Vagina (tissue), 2 donors: ENCODE measurements around the gene WWOX. TPM values are rescaled to one million over a fixed set of nuclear protein-coding genes. Genes with fewer than 3 reads are reported as not detected.

Experiments
- DNase-seq, 2 donors: peaks; one replicate each; pipeline ENCODE4 v3.0.0-alpha.2; 2017; ENCODE audit errors: extremely low spot score in 2 of 2
- H3K27ac ChIP-seq: fragments of 200-600 bp; sonication (generic); one replicate; pipeline ENCODE4 v1.5.1; 2019
- H3K27me3 ChIP-seq: fragments of 200-600 bp; sonication (generic); one replicate; pipeline ENCODE4 v1.5.1; 2019
- H3K36me3 ChIP-seq, 2 donors: fragments of 200-600 bp; sonication (generic); one replicate each; pipeline ENCODE4 v1.5.1; 2017 to 2019
- H3K4me1 ChIP-seq: fragments of 200-600 bp; sonication (generic); one replicate; pipeline ENCODE4 v1.5.1; 2019
- H3K4me3 ChIP-seq, 2 donors: fragments of 200-600 bp; sonication (generic); 1 replicate in 1 of 2; 2 replicates in 1 of 2; pipeline ENCODE4 v1.5.1; 2016 to 2019
- H3K9me3 ChIP-seq: fragments of 200-600 bp; sonication (generic); one replicate; pipeline ENCODE4 v1.5.1; 2019
- POLR2A ChIP-seq, 2 donors: fragments of 450-650 bp; IDR thresholded peaks; one replicate each; pipeline ENCODE4 v1.6.1; 2017; ENCODE audit warnings: antibody characterized with exemption in 2 of 2, mild to moderate bottlenecking in 2 of 2, moderate library complexity in 2 of 2
- POLR2AphosphoS5 ChIP-seq, 2 donors: sonication (generic); formaldehyde crosslinking; IDR thresholded peaks; one replicate each; pipeline ENCODE4 v1.9.0; 2017; ENCODE audit warnings: antibody characterized with exemption in 2 of 2, mild to moderate bottlenecking in 2 of 2, low read depth in 1 of 2; ENCODE audit not compliant: insufficient read depth in 1 of 2
- intact Hi-C: fragments of 100-400 bp; cut with DNase I; formaldehyde crosslinking; loops from one replicate; pipeline ENCODE4 v1.15.1; 2023
- total RNA-seq: library from RNA; depleted of rRNA; stranded (reverse); fragments of >200 nt; gene quantifications from one replicate; pipeline ENCODE4 v1.2.3, GENCODE V29; 2016
- TF ChIP-seq, protein P1 (sequence below), 3 experiments: fragments of 450-650 bp in 2 of 3; fragments of 200-600 bp in 1 of 3; sonication (generic) in 1 of 3; IDR thresholded peaks; one replicate each; pipeline ENCODE4 v1.5.1; 2017 to 2019; ENCODE audit warnings: antibody characterized with exemption in 3 of 3, mild to moderate bottlenecking in 2 of 3, moderate library complexity in 2 of 3

Gene WWOX
- total RNA-seq, 1 donor from 2014 or later: 33.1 TPM

- Histone ChIP-seq H3K9me3 (no peaks in the 10 kb centered on the region), H3K27ac (no peak overlapping the region), H3K4me1 (no peaks in the 10 kb centered on the region), H3K4me3 (no peak overlapping the region), H3K27me3 (no peaks in the 10 kb centered on the region), H3K36me3 (no peaks in the 10 kb centered on the region)
- DNase-seq: no peak
- intact Hi-C loops: no loop called here
- TF ChIP-seq, protein P1, sequence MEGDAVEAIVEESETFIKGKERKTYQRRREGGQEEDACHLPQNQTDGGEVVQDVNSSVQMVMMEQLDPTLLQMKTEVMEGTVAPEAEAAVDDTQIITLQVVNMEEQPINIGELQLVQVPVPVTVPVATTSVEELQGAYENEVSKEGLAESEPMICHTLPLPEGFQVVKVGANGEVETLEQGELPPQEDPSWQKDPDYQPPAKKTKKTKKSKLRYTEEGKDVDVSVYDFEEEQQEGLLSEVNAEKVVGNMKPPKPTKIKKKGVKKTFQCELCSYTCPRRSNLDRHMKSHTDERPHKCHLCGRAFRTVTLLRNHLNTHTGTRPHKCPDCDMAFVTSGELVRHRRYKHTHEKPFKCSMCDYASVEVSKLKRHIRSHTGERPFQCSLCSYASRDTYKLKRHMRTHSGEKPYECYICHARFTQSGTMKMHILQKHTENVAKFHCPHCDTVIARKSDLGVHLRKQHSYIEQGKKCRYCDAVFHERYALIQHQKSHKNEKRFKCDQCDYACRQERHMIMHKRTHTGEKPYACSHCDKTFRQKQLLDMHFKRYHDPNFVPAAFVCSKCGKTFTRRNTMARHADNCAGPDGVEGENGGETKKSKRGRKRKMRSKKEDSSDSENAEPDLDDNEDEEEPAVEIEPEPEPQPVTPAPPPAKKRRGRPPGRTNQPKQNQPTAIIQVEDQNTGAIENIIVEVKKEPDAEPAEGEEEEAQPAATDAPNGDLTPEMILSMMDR (IDR thresholded peaks at IDR 0.05): no peak
- TF ChIP-seq POLR2A (IDR thresholded peaks at IDR 0.05): no peak
- no peak for TF ChIP-seq POLR2AphosphoS5 (IDR thresholded peaks at IDR 0.05; ENCODE audit: insufficient read depth in 1 of 2, low read depth in 1 of 2)
Measured at GRCh38 chr16:79042886-79043285, 943.4 kb downstream of the WWOX start.

GRCh38 chr16:79045191-79045590 lies 945.7 kb downstream of the WWOX start:
- Histone ChIP-seq H3K4me1 (no peaks in the 10 kb centered on the region), H3K27me3 (no peaks in the 10 kb centered on the region), H3K27ac (no peak overlapping the region), H3K4me3 (no peak overlapping the region), H3K36me3 (no peaks in the 10 kb centered on the region), H3K9me3 (no peaks in the 10 kb centered on the region)
- intact Hi-C loops: no loop called here
- TF ChIP-seq, protein P1 (IDR thresholded peaks at IDR 0.05): no peak
- TF ChIP-seq POLR2AphosphoS5 (IDR thresholded peaks at IDR 0.05; ENCODE audit: insufficient read depth in 1 of 2, low read depth in 1 of 2) (no peak), POLR2A (IDR thresholded peaks at IDR 0.05) (no peak)
- DNase-seq: no peak

- DNase-seq: no peak
- Histone ChIP-seq H3K4me3 (no peak overlapping the region), H3K27ac (no peak overlapping the region), H3K4me1 (peaks cover 6% of the 10 kb centered on the region), H3K27me3 (no peaks in the 10 kb centered on the region), H3K9me3 (no peaks in the 10 kb centered on the region), H3K36me3 (no peaks in the 10 kb centered on the region)
- intact Hi-C loops: no loop called here
- TF ChIP-seq POLR2AphosphoS5 (IDR thresholded peaks at IDR 0.05; ENCODE audit: insufficient read depth in 1 of 2, low read depth in 1 of 2): no peak
- no peak for TF ChIP-seq POLR2A (IDR thresholded peaks at IDR 0.05)
- TF ChIP-seq, protein P1 (IDR thresholded peaks at IDR 0.05): no peak
Measured at GRCh38 chr16:79047337-79047736, 947.9 kb downstream of the WWOX start.

GRCh38 chr16:79049040-79049439 lies 949.6 kb downstream of the WWOX start:
- intact Hi-C loops: no loop called here

DNA sequence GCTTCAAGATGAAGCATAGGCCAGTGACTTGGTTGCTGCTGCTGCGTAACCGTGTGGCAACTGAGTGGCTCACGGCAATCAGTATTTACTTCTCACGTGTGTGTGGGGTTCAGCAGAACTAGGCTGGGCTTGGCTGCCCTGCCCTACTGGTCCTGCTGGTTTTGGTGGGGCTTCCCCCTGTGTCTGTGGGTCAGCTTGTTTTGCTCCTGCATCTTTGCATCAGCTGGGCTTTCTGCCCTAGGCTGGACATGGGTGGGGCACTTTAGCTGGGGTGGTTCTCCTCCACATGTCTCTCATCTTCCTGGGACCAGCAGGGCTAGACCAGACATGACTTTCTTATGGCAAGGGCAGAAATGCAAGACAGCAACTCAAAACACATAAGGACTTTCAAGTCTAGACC lies 950.6 kb downstream of the WWOX start:
- peak; percentile 37 to 41 for TF ChIP-seq POLR2AphosphoS5 (IDR thresholded peaks at IDR 0.05; ENCODE audit: insufficient read depth in 1 of 2, low read depth in 1 of 2)
- TF ChIP-seq, protein P1 (IDR thresholded peaks at IDR 0.05): no peak
- no peaks in the 10 kb centered on the region for H3K36me3 ChIP-seq

More at GRCh38 chr16:79049040-79049439, 949.6 kb downstream of the WWOX start:
- no peak for TF ChIP-seq POLR2AphosphoS5 (IDR thresholded peaks at IDR 0.05; ENCODE audit: insufficient read depth in 1 of 2, low read depth in 1 of 2)
- TF ChIP-seq, protein P1 (IDR thresholded peaks at IDR 0.05): no peak
- TF ChIP-seq POLR2A (IDR thresholded peaks at IDR 0.05): no peak
- DNase-seq: no peak
- no peak overlapping the region for H3K4me3 ChIP-seq
- no peak overlapping the region for H3K27ac ChIP-seq
- no peaks in the 10 kb centered on the region for H3K36me3 ChIP-seq
- no peaks in the 10 kb centered on the region for H3K27me3 ChIP-seq
- peaks cover 6% of the 10 kb centered on the region for H3K4me1 ChIP-seq
- no peaks in the 10 kb centered on the region for H3K9me3 ChIP-seq

More for the DNA sequence above, 950.6 kb downstream of the WWOX start:
- Histone ChIP-seq H3K27me3 (no peaks in the 10 kb centered on the region), H3K9me3 (no peaks in the 10 kb centered on the region), H3K4me3 (no peak overlapping the region), H3K27ac (no peak overlapping the region), H3K4me1 (peaks cover 6% of the 10 kb centered on the region)
- intact Hi-C loops: no loop called here
- no peak for DNase-seq
